Islet precursor cell (in vitro differentiated cells): ENCODE measurements around the gene L1TD1.
"Not testable (repeated sequence)": the region's sequence is repeated elsewhere in the genome, so short reads cannot be mapped to it uniquely, and the experiment has no call there.

ENCODE experiments used
- DNase-seq: peaks from one replicate; pipeline ENCODE4 v3.0.0-alpha.2; 2018

Gene L1TD1

DNA sequence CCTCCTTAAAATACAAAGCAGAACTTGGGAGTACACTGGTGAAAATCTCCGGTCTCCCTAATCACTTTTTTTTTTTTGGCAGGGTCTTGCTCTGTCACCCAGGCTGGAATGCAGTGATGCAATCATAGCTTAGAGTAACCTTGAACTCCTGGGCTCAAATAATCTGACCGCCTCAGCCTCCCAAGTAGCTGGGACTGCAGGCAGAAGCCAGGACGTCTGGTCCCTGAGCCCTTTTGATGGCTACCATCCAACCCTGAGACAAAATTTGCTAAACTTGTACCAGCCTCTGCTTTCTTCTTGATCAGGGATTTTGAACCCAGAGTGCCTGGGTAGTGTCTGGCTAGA is 4.1 kb downstream of the L1TD1 start:
- DNase-seq, result no peak

DNA sequence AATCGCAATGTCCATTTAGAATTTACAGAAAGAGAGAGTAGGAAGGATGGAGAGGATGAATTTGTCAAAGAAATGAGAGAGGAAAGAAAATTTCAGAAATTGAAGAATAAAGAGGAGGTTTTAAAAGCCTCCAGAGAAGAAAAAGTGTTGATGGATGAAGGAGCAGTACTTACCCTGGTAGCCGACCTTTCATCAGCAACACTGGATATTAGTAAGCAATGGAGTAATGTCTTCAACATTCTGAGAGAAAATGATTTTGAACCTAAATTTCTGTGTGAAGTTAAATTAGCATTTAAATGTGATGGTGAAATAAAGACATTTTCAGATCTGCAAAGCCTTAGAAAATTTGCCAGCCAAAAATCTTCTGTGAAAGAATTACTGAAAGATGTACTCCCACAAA is 12.5 kb downstream of the L1TD1 start:
- DNase-seq, result no peak

DNA sequence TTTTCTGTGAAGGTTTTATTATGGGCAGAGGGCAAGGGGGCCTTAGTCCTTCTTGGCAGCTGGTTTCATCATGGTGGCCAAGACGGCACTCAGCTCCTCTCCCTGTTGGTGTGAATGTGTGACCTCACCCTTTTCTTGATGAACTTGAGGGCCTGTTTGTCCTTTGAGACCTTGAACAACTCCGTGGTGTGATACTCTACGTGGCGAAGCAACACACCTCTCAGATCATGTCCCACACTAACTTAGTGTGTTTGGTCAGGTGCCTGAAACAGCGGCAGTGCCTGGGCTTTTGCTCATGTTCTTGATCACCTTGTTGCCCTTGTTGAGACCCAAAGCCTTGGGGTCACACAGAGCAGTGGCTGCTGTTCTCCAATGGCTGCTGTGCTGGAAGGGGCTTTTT is 13.4 kb downstream of the L1TD1 start:
- DNase-seq, result no peak

DNA sequence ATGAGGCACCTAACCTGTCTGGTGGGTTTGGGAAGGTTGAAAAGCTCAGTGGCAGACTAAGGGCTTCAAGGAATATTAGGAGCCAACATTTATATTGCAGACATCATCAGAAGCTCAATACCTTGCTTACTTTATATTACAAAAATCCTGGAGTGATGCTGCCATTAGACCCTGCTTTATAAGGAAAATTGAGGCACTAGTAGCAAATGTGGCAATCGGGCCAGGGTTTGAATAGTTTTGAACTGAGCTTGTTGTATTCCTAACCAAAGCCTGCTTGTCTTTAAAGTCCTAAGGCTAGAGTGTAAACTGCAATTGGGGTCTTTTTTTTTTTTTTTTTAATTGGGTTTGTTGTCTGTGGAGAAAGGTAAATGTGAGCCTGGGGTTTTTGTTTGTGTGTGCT is 14.3 kb downstream of the L1TD1 start:
- DNase-seq, result no peak

DNA sequence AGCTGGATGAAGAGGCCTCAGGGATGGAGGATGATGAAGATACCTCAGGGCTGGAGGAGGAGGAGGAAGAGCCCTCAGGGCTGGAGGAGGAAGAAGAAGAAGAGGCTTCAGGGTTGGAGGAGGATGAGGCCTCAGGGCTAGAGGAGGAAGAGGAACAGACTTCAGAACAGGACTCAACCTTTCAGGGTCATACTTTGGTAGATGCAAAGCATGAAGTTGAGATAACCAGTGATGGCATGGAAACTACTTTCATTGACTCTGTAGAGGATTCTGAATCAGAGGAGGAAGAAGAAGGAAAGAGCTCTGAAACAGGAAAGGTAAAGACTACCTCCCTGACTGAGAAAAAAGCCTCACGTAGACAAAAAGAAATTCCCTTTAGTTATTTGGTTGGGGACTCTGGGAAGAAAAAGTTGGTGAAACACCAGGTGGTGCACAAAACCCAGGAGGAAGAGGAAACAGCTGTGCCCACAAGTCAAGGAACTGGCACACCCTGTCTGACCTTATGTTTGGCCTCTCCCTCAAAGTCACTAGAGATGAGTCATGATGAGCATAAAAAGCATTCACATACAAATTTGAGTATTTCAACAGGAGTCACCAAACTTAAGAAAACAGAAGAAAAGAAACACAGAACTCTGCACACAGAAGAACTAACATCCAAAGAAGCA is 15.4 kb downstream of the L1TD1 start:
- no peak for DNase-seq

DNA sequence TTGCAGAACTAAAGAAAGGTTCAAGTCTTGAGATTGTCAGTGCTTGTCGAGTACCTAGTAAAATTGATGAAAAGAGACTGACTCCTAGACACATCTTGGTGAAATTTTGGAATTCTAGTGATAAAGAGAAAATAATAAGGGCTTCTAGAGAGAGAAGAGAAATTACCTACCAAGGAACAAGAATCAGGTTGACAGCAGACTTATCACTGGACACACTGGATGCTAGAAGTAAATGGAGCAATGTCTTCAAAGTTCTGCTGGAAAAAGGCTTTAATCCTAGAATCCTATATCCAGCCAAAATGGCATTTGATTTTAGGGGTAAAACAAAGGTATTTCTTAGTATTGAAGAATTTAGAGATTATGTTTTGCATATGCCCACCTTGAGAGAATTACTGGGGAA is 16.3 kb downstream of the L1TD1 start:
- DNase-seq, result no peak

DNA sequence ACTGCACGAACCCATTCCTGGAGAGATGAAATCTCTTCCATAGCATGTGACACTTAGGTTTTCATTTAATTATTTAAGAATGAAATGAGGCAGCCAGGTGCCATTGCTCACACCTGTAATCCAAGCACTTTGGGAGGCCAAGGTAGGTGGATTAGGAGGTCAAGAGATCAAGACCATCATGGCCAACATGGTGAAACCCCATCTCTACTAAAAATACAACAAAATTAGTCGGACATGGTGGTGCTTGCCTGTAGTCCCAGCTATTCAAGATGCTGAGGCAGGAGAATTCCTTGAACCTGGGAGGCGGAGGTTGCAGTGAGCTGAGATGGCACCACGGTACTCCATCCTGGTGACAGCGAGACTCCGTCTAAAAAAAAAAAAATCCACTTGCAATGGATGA is 17.8 kb downstream of the L1TD1 start:
- DNase-seq, result no peak

DNA sequence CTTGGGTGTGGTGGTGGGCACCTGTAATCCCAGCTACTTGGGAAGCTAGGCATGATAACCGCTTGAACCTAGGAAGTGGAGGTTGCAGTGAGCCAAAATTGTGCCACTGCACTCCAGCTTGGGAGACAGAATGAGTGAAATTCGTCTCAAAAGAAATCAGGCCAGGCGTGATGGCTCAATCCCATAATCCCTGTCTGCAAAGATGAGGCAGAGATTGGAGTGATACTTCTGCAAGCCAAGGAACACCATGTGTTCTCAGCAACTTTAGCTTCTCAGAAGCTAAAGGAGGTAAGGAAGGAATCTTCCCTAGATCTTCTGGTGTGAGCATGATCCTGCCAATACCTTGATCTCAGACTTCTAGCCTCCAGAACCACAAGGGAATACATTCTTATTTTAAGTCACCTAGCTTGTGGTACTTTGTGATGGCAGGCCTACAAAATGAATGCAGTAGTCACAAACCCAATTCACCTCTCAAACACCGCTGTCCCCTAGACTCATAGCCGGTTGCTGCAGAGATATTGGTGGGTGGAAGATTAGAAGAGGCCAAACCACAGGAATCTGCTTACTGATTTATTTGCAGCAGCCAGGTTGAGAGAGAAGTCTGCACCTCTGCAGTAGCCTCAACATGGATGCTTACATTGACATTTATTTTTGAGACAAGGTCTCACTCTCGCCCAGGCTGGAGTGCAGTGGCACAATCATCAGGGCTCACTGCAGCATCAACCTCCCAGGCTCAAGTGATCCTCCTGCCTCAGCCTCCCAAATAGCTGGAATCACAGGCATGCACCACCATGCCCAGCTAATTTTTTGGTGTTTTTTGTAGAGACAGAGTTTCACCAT is 18.6 kb downstream of the L1TD1 start:
- no peak for DNase-seq

DNA sequence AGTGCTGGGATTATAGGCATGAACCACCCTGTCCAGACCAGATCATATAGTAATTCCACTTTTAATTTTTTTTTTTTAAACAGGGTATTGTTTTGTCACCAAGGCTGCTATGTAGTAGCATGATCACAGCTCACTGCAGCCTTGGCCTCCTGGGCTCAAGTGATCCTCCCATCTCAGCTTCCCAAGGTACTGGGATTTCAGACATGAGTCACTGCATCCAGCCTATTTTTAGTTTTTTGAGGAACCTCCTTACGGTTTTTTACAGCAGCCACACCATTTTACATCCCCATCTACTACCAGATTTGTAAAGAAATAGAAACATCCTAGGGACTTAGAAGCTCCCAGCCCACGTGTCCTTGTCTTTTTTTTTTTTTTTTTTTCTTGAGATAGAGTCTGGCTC is 24.0 kb downstream of the L1TD1 start:
- DNase-seq, result peak; percentile 7

DNA sequence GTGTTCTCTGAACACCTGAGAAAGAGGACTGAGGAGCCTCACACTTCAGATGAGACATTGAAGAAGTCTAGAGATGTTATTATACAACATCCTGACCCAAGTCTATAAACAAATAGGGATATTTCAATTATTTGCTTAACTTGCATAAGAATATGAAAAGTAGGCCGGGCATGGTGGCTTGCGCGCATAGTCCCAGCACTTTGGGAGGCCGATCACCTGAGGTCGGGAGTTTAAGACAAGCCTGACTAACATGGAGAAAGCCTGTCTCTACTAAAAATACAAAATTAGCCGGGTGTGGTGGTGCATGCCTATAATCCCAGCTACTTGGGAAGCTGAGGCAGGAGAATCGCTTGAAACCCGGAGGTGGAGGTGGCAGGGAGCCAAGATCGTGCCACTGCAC is 25.8 kb downstream of the L1TD1 start:
- DNase-seq, result not testable (repeated sequence)

DNA sequence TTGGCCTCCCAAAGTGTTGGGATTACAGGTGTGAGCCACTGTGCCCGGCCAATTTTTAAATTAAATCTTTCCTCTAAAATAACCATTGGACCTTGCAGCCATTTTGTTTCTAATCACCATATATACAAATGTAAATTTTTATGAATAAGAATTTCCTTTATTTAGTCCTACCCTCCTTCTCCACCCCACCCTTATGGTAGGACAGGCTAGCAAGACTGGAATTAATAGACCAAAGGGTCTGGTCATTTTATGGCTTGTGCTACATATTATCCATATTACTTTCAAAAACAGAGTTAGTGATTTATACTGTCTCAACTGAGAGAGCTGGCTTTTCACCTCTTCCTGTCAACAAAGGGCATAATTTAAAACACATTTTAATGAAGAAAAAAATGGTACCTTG is 26.5 kb downstream of the L1TD1 start:
- no peak for DNase-seq

DNA sequence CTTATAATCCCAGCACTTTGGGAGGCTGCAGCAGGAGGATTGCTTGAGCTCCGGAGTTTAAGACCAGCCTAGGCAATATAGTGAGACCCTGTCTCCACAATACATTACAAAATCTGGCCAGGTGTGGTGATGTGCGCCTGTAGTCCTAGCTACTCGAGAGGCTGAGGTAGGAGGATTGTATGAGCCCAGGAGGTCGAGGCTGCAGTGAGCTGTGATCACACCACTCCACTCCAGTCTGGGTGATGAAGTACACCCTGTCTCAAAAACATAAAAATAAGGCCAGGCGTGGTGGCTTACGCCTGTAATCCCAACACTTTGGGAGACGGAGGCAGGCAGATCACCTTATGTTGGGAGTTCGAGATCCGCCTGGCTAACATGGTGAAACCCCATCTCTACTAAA is 27.7 kb downstream of the L1TD1 start:
- no peak for DNase-seq

DNA sequence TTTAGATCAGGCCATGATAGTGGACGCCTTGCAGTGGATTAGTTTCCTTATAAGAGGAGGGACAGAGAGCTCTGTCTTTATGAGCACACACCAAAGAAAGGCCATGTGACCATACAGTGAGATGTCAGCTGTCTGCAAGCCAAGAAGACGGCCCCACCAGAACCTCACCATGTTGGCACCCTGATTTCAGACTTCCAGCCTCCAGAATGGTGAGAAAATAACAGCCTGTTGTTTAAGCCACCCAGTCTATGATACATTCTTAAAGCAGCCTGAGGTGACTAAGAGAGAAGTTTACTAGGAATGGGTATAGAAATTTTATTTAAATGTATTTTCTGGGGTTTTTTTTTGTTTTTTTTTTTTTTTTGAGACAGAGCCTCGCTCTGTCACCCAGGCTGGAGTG is 29.5 kb downstream of the L1TD1 start:
- no peak for DNase-seq

DNA sequence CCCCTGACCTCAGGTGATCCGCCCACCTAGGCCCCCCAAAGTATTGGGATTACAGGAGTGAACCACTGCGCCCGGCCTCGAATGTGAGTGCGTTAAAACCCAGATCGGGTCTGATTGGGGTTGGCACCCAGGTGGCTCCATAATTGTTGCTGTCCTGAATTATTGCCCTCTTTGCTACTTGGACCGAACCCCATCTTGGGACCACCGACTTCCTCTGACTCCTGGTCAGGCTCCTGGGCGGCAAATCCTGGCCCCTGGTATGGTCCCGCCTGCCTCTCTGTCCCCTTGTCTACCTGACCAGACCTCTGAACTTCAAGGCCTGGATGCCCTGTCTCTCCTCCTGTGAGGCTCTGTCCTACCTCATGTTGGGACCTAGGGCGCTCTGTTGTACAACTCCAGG is 32.8 kb downstream of the L1TD1 start:
- DNase-seq, result no peak

DNA sequence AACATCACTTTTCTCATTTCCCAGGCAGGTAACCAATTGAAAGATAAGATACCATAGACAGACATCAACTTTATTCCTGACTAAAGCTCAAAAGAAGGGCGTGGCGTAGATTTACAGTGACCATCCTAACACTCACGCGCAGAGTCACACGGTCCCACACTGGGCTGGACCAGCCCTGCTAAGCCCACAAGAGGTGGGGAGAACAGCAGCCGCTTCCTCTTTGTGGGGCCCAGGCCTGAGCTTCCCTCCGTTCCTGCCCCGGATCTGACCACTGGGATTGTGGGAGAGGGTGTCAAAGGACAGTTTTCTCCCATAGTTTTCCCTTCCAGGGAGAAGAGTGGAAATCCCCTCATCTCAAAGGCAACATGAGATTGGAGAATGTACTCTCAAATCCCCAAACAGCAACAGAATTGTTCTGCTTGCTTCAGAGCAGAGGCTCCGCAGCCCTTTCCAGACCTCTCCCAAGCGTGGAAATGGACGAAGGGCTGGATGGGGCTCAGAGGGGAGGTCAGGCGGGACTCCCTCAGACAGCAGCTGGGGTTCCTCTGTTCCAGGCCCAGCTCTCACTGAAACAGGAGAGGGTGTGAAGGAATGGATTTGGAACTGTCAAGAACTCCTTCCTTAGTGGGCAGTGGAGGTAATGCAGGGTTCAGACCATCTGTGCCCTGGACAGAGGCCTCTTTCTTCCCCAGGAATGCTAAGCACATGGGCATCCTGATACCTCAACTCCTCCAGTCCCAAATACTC is 33.7 kb downstream of the L1TD1 start:
- peak; percentile 57 for DNase-seq

DNA sequence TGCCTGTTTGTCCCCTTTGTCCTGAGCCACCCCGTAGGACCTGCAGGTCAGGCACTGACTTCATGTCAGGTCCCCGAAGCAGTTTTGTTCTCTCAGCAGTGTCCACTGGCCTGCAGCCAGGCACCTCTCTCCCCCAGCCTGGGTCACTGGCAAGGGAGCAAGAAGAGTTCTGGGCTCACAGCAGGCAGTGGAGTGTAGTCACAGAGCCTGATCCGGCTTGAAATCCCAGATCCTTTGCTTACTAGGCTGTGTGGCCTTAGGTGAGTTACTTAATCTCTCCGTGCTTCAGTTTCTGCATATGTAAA is 34.2 kb downstream of the L1TD1 start:
- DNase-seq, result peak; percentile 65

DNA sequence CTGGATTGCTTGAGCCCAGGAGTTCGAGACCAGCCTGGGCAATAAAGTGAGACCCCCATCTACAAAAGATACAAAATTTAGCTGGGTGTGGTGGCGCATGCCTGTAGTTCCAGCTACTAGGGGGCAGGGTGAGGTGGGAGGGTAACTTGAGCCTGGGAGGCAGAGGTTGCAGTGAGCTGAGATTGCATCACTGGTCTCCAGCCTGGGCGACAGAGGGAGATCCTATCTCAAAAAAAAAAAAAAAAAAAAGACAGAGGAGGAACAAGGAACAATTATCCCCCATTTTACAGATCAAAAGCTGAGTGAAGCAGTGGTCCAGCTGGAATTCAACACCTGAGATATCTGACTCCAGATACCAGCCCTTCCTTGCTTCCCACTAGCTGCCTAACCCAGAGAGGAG is 34.8 kb downstream of the L1TD1 start:
- DNase-seq, result peak; percentile 87

DNA sequence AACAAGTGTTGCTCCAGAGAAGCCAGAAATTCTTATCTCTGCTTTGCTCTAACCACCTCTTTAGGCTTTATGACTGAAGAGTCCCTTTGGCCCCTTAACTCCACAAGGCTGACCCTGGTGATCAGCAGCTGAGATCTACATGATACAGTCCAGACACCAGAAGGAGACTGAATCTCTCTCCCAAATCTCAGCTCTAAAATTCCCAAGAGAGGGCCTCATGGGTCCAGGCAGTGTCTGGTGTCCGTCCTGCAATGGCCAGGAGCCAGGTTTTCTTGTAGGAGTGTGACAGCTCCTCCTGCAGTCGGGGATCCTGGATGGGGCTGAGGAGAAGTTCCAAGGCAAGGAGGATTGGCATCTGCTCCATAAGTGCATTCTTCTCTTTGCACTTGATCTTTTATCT is 35.3 kb downstream of the L1TD1 start:
- DNase-seq, result peak; percentile 96

DNA sequence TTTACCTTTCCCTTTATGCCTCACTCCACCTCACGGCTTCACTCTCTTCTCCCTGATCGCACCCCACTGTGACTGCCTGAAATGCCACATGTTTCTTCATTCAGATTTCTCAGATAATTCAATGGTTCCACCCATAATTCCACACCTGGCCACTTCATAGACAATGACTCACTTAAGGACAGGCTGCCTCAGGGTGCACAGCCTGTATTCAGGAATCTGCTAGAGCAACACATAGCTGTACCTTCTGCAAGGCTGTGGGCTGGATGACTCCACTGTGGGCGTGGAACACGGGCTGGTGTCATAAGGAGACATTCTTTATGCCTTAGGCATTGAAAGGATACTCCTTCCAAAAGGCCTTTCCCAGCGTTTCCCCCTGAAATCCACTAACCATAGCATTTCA is 36.1 kb downstream of the L1TD1 start:
- peak; percentile 97 for DNase-seq

DNA sequence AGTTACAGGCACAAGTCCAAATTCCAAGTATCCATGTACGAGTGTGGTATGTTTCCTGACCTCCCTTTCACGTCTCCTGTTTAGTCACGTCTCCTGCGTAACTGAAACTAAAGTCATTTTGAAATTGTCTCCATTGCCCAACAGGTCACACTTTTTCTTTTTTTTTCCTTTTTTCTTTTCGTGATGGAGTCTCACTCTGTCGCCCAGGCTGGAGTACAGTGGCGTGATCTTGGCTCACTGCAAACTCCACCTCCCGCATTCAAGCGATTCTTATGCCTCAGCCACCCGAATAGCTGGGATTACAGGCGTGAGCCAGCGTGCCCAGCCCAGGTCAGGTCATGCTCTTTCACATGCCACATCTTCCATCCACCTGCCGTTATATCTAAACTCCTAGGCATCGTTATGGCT is 38.2 kb downstream of the L1TD1 start:
- no peak for DNase-seq

DNA sequence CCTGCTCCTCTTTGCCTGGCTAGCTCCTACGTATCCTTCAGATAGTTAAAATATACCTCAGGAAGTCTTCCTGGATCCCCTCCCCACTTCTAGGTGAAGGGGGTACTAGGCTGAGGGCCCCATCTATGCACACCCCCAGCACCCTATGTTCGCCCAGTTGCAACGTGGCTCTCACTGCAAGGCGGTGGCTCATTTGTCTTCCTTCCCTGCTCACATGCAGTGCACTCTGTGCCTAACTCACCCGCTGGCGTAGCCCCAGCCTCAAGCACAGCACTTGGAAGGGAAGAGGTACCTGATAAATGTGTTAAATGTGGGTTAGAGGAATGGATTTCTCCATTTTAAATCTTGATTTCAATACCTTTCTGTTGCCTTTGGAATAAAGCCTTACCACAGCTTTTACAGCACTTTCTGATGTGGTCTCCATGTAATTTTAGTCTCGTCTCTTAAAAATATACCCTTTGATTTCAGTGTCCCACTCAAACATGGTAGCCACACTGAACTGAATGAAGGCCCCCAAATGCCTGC is 39.3 kb downstream of the L1TD1 start:
- DNase-seq, result no peak

DNA sequence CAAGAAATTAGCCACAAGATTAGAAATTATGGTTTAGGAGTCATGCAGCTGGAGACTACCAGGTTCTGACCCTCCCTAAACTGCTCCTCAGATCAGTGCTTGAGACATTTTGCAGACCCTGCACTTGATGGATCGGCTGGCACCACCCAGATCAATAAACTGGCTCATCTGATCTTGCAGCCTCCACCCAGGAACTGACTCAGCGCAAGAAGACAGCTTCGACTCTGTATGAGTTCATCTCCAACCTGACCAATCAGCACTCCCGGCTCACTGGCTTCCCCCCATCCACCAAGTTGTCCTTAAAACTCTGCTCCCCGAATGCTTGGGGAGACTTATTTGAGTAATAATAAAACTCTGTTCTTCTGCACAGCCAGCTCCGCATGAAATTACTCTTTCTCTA is 40.0 kb downstream of the L1TD1 start:
- DNase-seq, result peak; percentile 68

DNA sequence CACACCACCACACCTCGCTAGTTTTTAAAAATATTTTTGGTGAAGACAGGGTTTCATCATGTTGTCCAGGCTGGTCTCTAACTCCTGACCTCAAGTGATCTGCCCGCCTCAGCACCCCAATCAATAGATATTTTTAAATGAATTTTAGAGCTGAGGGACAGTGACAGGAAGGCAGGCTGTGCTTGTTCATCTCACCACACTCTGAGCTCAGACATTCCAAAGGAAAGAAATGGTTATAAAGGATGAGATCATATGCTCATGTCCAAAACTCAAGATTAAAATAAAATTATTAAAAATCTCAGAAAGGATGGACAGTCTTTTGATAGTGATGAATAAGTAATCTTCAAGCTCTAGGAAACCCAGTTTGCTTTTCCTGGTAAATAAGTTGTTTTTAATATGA is 40.9 kb downstream of the L1TD1 start:
- DNase-seq, result no peak

DNA sequence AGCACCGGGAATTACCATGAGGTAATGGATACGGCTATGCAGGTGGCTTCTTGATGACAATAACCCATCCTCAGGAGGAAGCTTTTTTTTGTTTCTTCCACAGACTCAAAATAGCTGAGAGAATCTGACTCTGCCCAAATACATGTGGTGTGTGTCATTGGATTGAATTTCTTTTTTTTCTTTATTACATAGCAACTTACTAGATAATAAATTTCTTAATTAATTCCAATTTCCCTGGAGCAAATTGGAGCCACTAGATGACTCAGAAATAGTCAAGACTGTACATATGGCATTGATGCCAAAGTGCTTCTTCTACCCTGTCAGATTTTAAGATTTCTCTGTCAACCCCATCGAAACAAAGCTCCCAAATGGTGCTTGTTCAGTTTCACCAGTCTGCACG is 42.7 kb downstream of the L1TD1 start:
- DNase-seq, result no peak
